Endothelial cell of umbilical vein (primary cell): ENCODE results near the gene SPRR1B. TPM values are rescaled to one million over a fixed set of nuclear protein-coding genes. Genes with fewer than 3 reads are reported as not detected.

Experiments
- BruUV-seq: library from RNA; stranded (reverse); fragments of 400-500 nt; replicated peaks from 2 replicates; lab custom pipeline; 2021; lab: Mats Ljungman, UMichigan
- CTCF ChIA-PET: fragments of 300-600, 350-600 bp; sonication (Branson Sonifier 250); formaldehyde crosslinking; loops from one replicate; lab custom pipeline; 2021; ENCODE audit warnings: antibody characterized with exemption, inconsistent platforms; lab: Charles Lee
- POLR2A ChIA-PET: fragments of 300-600, 350-600 bp; sonication (Branson Sonifier 250); formaldehyde crosslinking; loops from one replicate; lab custom pipeline; 2021; ENCODE audit warnings: antibody characterized with exemption, inconsistent platforms; lab: Charles Lee
- DNase-seq: peaks from one replicate; pipeline ENCODE4 v3.0.0-alpha.2; 2011; ENCODE audit warnings: low read depth, low spot score
- FAIRE-seq: peaks from 2 replicates; lab custom pipeline; 2011; peaks lifted over from hg19 to GRCh38; lab: Jason Lieb, UNC
- H2AFZ ChIP-seq: 2 replicates; pipeline ENCODE4 v1.6.0; 2012; ENCODE audit warnings: low read depth, low read length, control low read depth, inconsistent platforms
- H3K27ac ChIP-seq: 2 replicates; pipeline ENCODE4 v1.5.1; 2011; ENCODE audit warnings: low read depth, mild to moderate bottlenecking, control low read depth, low read length, moderate library complexity; ENCODE audit not compliant: insufficient read depth
- H3K27me3 ChIP-seq, 2 experiments: 2 replicates each; pipeline versions ENCODE4 v1.6.0 to v1.6.1; 2011; ENCODE audit warnings: low read length in 2 of 2, mixed read lengths in 1 of 2; ENCODE audit not compliant: control insufficient read depth in 2 of 2, insufficient read depth in 2 of 2
- H3K36me3 ChIP-seq, 2 experiments: 2 replicates in 1 of 2; 3 replicates in 1 of 2; pipeline ENCODE4 v1.5.1; 2011; ENCODE audit warnings: low read length in 2 of 2, mild to moderate bottlenecking in 1 of 2, moderate library complexity in 1 of 2; ENCODE audit not compliant: control insufficient read depth in 2 of 2, insufficient read depth in 2 of 2; ENCODE audit errors: extremely low read depth in 1 of 2
- H3K4me1 ChIP-seq: 3 replicates; pipeline ENCODE4 v1.5.1; 2011; ENCODE audit warnings: mild to moderate bottlenecking, low read length; ENCODE audit not compliant: control insufficient read depth, insufficient read depth; ENCODE audit errors: extremely low read depth
- H3K4me2 ChIP-seq: 2 replicates; pipeline ENCODE4 v1.6.1; 2011; ENCODE audit warnings: low read length, control low read depth, mixed read lengths; ENCODE audit not compliant: insufficient read depth
- H3K4me3 ChIP-seq, 3 experiments: fragments of 200-600 bp in 1 of 3; sonication (generic), shearing (Covaris generic) in 1 of 3; replicated peaks in 1 of 3; 2 replicates each; pipeline ENCODE4 v1.5.1; 2011 to 2016; ENCODE audit warnings: control low read depth in 3 of 3, low read length in 3 of 3, mild to moderate bottlenecking in 2 of 3, inconsistent platforms in 1 of 3, low read depth in 1 of 3, moderate library complexity in 1 of 3; ENCODE audit not compliant: insufficient read depth in 1 of 3
- H3K79me2 ChIP-seq: 2 replicates; pipeline ENCODE4 v1.6.0; 2012; ENCODE audit warnings: low read length, inconsistent platforms; ENCODE audit not compliant: control insufficient read depth, insufficient read depth
- H3K9ac ChIP-seq: replicated peaks from 2 replicates; pipeline ENCODE3; 2011; ENCODE audit warnings: low read length, control low read depth; ENCODE audit not compliant: insufficient read depth; ENCODE audit errors: extremely low read depth
- H3K9me1 ChIP-seq: replicated peaks from 3 replicates; pipeline ENCODE4 v1.6.0; 2011; ENCODE audit warnings: mild to moderate bottlenecking, low read length; ENCODE audit not compliant: control insufficient read depth, insufficient read depth; ENCODE audit errors: extremely low read depth
- H3K9me3 ChIP-seq: replicated peaks from 2 replicates; pipeline ENCODE4 v1.5.1; 2012; ENCODE audit warnings: low read length, inconsistent platforms; ENCODE audit not compliant: control insufficient read depth, insufficient read depth
- H4K20me1 ChIP-seq: replicated peaks from 2 replicates; pipeline ENCODE3; 2011; ENCODE audit warnings: mild to moderate bottlenecking, low read length; ENCODE audit not compliant: control insufficient read depth, insufficient read depth; ENCODE audit errors: extremely low read depth
- FOS ChIP-seq: IDR thresholded peaks from 2 replicates; pipeline ENCODE4 v1.6.1; 2011; ENCODE audit warnings: mild to moderate bottlenecking, low read length, moderate library complexity, borderline replicate concordance; ENCODE audit not compliant: insufficient read depth
- GATA2 ChIP-seq: IDR thresholded peaks from 2 replicates; pipeline ENCODE4 v1.7.0; 2011; ENCODE audit warnings: low read depth, mild to moderate bottlenecking, moderate library complexity, mixed read lengths, low read length; ENCODE audit not compliant: insufficient read length, insufficient read depth
- JUN ChIP-seq: IDR thresholded peaks from 2 replicates; pipeline ENCODE4 v1.6.1; 2011; ENCODE audit warnings: borderline replicate concordance, low read depth; ENCODE audit not compliant: insufficient read length, insufficient read depth
- POLR2A ChIP-seq: IDR thresholded peaks from 2 replicates; pipeline ENCODE4 v1.6.1; 2012; ENCODE audit warnings: low read depth, mild to moderate bottlenecking, control low read depth, low read length
- POLR2AphosphoS5 ChIP-seq: IDR thresholded peaks from 2 replicates; pipeline ENCODE4 v1.6.1; 2012; ENCODE audit warnings: low read depth, mild to moderate bottlenecking, control low read depth, low read length, moderate library complexity; ENCODE audit not compliant: insufficient read depth
- dilution Hi-C: fragments of 300-500 bp; cut with MboI; formaldehyde crosslinking; loops from one replicate; pipeline ENCODE4 v1.15.0; 2019; ENCODE audit warnings: low sequenced_read_pairs; ENCODE audit not compliant: extremely low pct_ligation_motif_present
- intact Hi-C: fragments of 100-400 bp; cut with micrococcal nuclease; formaldehyde crosslinking; loops from one replicate; pipeline ENCODE4 v1.10.0; 2022
- polyA plus RNA-seq, 4 experiments: library from polyadenylated mRNA; depleted of rRNA in 3 of 4; stranded (reverse) in 3 of 4; unstranded in 1 of 4; fragments of >200 nt; gene quantifications; 2 replicates each; pipeline versions ENCODE4 v1.2.1 to v1.2.3, GENCODE V29; 2011 to 2012; ENCODE audit warnings: missing spikeins in 1 of 4
- total RNA-seq: library from RNA; stranded (reverse); gene quantifications from 2 replicates; pipeline ENCODE4 v1.2.3, GENCODE V29; 2021

Gene SPRR1B
- total and polyA plus RNA-seq, 2 donors (not counting 3 experiments of a cell fraction or from before 2014, with no cell fraction given): not detected

GRCh38 chr1:153058154-153058553, 27.2 kb downstream of the SPRR1B start:
- ChIA-PET CTCF (no interaction called here), POLR2A (no interaction called here)
- FAIRE-seq (no peak), DNase-seq (no peak)
- Histone ChIP-seq H3K9me3 (no peaks in the 10 kb centered on the region), H3K9ac (no peak overlapping the region), H3K4me3 (no peak overlapping the region), H3K27ac (no peak overlapping the region), H3K27me3 (peaks cover 0 to 2% of the 10 kb centered on the region in 2 experiments), H3K4me2 (no peak overlapping the region), H2AFZ (no peak overlapping the region), H3K36me3 (no peaks in the 10 kb centered on the region), H3K4me1 (no peaks in the 10 kb centered on the region), H4K20me1 (no peaks in the 10 kb centered on the region), H3K9me1 (no peaks in the 10 kb centered on the region), H3K79me2 (no peaks in the 10 kb centered on the region)
- intact Hi-C loops: no loop called here
- no TSS peak for BruUV-seq
- dilution Hi-C loops: no loop called here
- TF ChIP-seq GATA2 (no peak), JUN (no peak), POLR2A (no peak)

GRCh38 chr1:153058826-153059784, 28.1 kb downstream of the SPRR1B start:
- dilution Hi-C loops: no loop called here
- ChIA-PET CTCF (no interaction called here), POLR2A (no interaction called here)
- H3K4me2 ChIP-seq: no peak overlapping the region
- no peaks in the 10 kb centered on the region for H3K4me1 ChIP-seq
- H3K9me1 ChIP-seq: no peaks in the 10 kb centered on the region
- no peaks in the 10 kb centered on the region for H4K20me1 ChIP-seq
- no peak overlapping the region for H3K9ac ChIP-seq
- H2AFZ ChIP-seq: no peak overlapping the region
- H3K36me3 ChIP-seq: no peaks in the 10 kb centered on the region
- FAIRE-seq (no peak), DNase-seq (peak; percentile 30)
- no TSS peak for BruUV-seq
- H3K27me3 ChIP-seq: peaks cover 0 to 2% of the 10 kb centered on the region in 2 experiments
- no peak overlapping the region for H3K4me3 ChIP-seq
- intact Hi-C loops: no loop called here
- H3K79me2 ChIP-seq: no peaks in the 10 kb centered on the region
- TF ChIP-seq FOS (peak; percentile 22), POLR2A (no peak), POLR2AphosphoS5 (no peak), GATA2 (peak; percentile 76)
- no peaks in the 10 kb centered on the region for H3K9me3 ChIP-seq
- H3K27ac ChIP-seq: no peak overlapping the region
